Measurements from ENCODE around the gene CTNNAL1.

The CTNNAL1 gene

GRCh38 chr9:109027176-109027575, 13.9 kb upstream of the CTNNAL1 start:
- DNase-seq, result no peak

- peak; percentile 49 for DNase-seq
Observed at GRCh38 chr9:109026306-109026705, 13.0 kb upstream of the CTNNAL1 start.

GRCh38 chr9:109022873-109023272, 9.6 kb upstream of the CTNNAL1 start:
- no peak for DNase-seq

- no peak for DNase-seq
Observed at GRCh38 chr9:109020581-109021511, 7.5 kb upstream of the CTNNAL1 start.

- no peak for DNase-seq
Observed at GRCh38 chr9:109020113-109020512, 6.8 kb upstream of the CTNNAL1 start.

GRCh38 chr9:109019420-109019819, 6.1 kb upstream of the CTNNAL1 start:
- DNase-seq, result no peak

GRCh38 chr9:109017493-109017892, 4.2 kb upstream of the CTNNAL1 start:
- no peak for DNase-seq

GRCh38 chr9:109017061-109017460, 3.8 kb upstream of the CTNNAL1 start:
- DNase-seq, result no peak

GRCh38 chr9:109016132-109016531, 2.8 kb upstream of the CTNNAL1 start:
- DNase-seq, result no peak

GRCh38 chr9:109014608-109015280, 1.4 kb upstream of the CTNNAL1 start:
- DNase-seq, result no peak

- DNase-seq, result peak; percentile 73
Observed at GRCh38 chr9:109013679-109014607, 644 bp upstream of the CTNNAL1 start.

- no peak for DNase-seq
Observed at GRCh38 chr9:109012009-109012875, 1.1 kb downstream of the CTNNAL1 start.

GRCh38 chr9:109011231-109011671, 2.0 kb downstream of the CTNNAL1 start:
- DNase-seq, result no peak

- DNase-seq, result no peak
Observed at GRCh38 chr9:109010746-109011145, 2.6 kb downstream of the CTNNAL1 start.

GRCh38 chr9:109005678-109006077, 7.6 kb downstream of the CTNNAL1 start:
- DNase-seq, result no peak

GRCh38 chr9:109003116-109003515, 10.2 kb downstream of the CTNNAL1 start:
- DNase-seq, result no peak

GRCh38 chr9:109002141-109002540, 11.2 kb downstream of the CTNNAL1 start:
- DNase-seq, result no peak

GRCh38 chr9:109001275-109001676, 12.0 kb downstream of the CTNNAL1 start:
- DNase-seq, result no peak

- no peak for DNase-seq
Observed at GRCh38 chr9:108997112-108997511, 16.2 kb downstream of the CTNNAL1 start.

GRCh38 chr9:108996643-108997042, 16.7 kb downstream of the CTNNAL1 start:
- DNase-seq, result no peak

- no peak for DNase-seq
Observed at GRCh38 chr9:108994695-108995094, 18.6 kb downstream of the CTNNAL1 start.

- DNase-seq, result no peak
Observed at GRCh38 chr9:108991479-108991878, 21.8 kb downstream of the CTNNAL1 start.
